ENCODE results near the gene CACFD1.

Gene CACFD1

DNA sequence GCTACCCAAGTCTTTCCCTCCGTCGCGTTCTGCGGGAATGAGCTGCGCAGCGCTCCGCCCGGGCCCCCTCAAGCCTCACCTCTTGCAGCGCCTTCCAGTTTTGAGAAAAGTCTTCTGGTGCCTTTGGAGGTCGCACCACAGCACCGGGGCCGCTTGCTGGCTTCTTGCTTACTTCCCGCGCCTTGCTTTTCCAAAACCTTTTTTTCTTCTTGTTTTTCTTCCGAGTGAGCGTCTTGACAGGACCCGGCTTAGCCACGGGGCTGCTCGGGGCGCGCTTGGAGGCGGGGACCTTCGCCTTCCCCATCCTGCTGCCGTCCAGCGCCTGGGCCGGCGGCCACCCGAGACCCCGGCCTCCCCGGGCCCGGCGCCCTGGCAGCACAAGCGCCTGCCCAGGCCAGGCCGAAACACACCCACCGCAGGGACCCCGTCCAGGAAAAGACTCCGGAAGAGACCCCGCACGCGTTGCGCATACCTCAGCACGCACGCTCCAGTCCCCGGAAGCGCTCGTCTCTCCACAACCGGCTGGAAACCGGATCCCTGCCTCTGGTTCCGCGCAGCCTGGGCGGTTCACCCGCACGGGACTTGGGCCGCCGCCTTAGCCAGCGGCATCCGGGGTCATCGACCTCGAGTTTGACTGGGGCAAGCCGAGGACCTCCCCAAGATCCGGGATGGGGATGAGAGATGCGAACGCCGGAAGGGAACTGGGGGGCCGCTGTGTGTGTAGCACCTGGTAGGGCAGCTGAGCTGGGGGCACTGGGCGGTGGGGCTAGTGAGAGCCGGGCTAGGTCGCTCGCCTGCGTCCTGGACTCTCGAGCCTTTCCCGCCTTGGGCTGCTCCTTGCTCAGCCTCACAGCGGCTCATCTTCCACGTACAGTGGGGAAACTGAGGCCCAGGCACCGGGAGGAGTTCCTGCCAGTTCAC, 42.0 kb upstream of the CACFD1 start, which contains the start of gene REXO4 (continued):
- no peak for TF ChIP-seq HOXD13 (CRISPR knock-in tag; IDR thresholded peaks at IDR 0.05; ENCODE audit: borderline replicate concordance)
- no peak; the same call in 1 of the 2 replicates for TF ChIP-seq GFI1B (tag by site-specific recombination; IDR thresholded peaks at IDR 0.05)
- TF ChIP-seq ZNF830 (tag by site-specific recombination; IDR thresholded peaks at IDR 0.05; ENCODE audit: low read depth) = no peak
- TF ChIP-seq ZNF175 (tag by site-specific recombination; IDR thresholded peaks at IDR 0.05) = no peak
- TF ChIP-seq ZNF335 (tag by site-specific recombination; conservative IDR thresholded peaks at IDR 0.05) = peak; percentile 90
- TF ChIP-seq EGR2 (tag by site-specific recombination; IDR thresholded peaks at IDR 0.05; ENCODE audit: low read depth) = peak; percentile 41; the same call in 1 of the 2 replicates
- TF ChIP-seq TRIM28 (IDR thresholded peaks at IDR 0.05; ENCODE audit: borderline replicate concordance, low read length) = peak; percentile 70; the same call in 1 of the 2 replicates
- TF ChIP-seq, protein P1, sequence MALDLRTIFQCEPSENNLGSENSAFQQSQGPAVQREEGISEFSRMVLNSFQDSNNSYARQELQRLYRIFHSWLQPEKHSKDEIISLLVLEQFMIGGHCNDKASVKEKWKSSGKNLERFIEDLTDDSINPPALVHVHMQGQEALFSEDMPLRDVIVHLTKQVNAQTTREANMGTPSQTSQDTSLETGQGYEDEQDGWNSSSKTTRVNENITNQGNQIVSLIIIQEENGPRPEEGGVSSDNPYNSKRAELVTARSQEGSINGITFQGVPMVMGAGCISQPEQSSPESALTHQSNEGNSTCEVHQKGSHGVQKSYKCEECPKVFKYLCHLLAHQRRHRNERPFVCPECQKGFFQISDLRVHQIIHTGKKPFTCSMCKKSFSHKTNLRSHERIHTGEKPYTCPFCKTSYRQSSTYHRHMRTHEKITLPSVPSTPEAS (tag by site-specific recombination; IDR thresholded peaks at IDR 0.05) = peak; percentile 77; the same call in 1 of the 2 replicates
- TF ChIP-seq ZNF654 (tag by site-specific recombination; IDR thresholded peaks at IDR 0.05; ENCODE audit: low read depth) = no peak
- TF ChIP-seq ZNF426 (tag by site-specific recombination; IDR thresholded peaks at IDR 0.05) = no peak
- no peak for TF ChIP-seq SETDB1 (IDR thresholded peaks at IDR 0.05; ENCODE audit: insufficient read length, low read length)
- TF ChIP-seq ZNF610 (tag by site-specific recombination; IDR thresholded peaks at IDR 0.05; ENCODE audit: borderline replicate concordance) = peak; percentile 83; the same call in 1 of the 2 replicates
- TF ChIP-seq ZNF10 (tag by site-specific recombination; IDR thresholded peaks at IDR 0.05) = 0 out of 2 replicates have a peak, but pooled peaks have one; percentile 71
- TF ChIP-seq ZNF138 (tag by site-specific recombination; IDR thresholded peaks at IDR 0.05; ENCODE audit: borderline replicate concordance) = no peak
- TF ChIP-seq, protein P2, sequence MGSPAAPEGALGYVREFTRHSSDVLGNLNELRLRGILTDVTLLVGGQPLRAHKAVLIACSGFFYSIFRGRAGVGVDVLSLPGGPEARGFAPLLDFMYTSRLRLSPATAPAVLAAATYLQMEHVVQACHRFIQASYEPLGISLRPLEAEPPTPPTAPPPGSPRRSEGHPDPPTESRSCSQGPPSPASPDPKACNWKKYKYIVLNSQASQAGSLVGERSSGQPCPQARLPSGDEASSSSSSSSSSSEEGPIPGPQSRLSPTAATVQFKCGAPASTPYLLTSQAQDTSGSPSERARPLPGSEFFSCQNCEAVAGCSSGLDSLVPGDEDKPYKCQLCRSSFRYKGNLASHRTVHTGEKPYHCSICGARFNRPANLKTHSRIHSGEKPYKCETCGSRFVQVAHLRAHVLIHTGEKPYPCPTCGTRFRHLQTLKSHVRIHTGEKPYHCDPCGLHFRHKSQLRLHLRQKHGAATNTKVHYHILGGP (tag by site-specific recombination; IDR thresholded peaks at IDR 0.05) = 0 out of 2 replicates have a peak, but pooled peaks have one; percentile 17
- peak; percentile 99 for TF ChIP-seq KLF7 (tag by site-specific recombination; IDR thresholded peaks at IDR 0.05; ENCODE audit: borderline replicate concordance)
- TF ChIP-seq, protein P3, sequence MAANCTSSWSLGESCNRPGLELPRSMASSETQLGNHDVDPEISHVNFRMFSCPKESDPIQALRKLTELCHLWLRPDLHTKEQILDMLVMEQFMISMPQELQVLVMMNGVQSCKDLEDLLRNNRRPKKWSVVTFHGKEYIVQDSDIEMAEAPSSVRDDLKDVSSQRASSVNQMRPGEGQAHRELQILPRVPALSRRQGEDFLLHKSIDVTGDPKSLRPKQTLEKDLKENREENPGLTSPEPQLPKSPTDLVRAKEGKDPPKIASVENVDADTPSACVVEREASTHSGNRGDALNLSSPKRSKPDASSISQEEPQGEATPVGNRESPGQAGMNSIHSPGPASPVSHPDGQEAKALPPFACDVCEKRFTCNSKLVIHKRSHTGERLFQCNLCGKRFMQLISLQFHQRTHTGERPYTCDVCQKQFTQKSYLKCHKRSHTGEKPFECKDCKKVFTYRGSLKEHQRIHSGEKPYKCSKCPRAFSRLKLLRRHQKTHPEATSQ (tag by site-specific recombination; IDR thresholded peaks at IDR 0.05) = peak; percentile 98
- peak; percentile 98; the same call in 1 of the 2 replicates for TF ChIP-seq ZNF561 (tag by site-specific recombination; IDR thresholded peaks at IDR 0.05; ENCODE audit: borderline replicate concordance)
- TF ChIP-seq ZNF660 (tag by site-specific recombination; IDR thresholded peaks at IDR 0.05) = peak; percentile 98
- peak; percentile 78 for TF ChIP-seq GLIS1 (tag by site-specific recombination; IDR thresholded peaks at IDR 0.05)
- peak; percentile 100 for TF ChIP-seq ZFP37 (tag by site-specific recombination; IDR thresholded peaks at IDR 0.05)
- TF ChIP-seq ZNF239 (tag by site-specific recombination; IDR thresholded peaks at IDR 0.05) = 0 out of 2 replicates have a peak, but pooled peaks have one; percentile 70
- TF ChIP-seq, protein P4, sequence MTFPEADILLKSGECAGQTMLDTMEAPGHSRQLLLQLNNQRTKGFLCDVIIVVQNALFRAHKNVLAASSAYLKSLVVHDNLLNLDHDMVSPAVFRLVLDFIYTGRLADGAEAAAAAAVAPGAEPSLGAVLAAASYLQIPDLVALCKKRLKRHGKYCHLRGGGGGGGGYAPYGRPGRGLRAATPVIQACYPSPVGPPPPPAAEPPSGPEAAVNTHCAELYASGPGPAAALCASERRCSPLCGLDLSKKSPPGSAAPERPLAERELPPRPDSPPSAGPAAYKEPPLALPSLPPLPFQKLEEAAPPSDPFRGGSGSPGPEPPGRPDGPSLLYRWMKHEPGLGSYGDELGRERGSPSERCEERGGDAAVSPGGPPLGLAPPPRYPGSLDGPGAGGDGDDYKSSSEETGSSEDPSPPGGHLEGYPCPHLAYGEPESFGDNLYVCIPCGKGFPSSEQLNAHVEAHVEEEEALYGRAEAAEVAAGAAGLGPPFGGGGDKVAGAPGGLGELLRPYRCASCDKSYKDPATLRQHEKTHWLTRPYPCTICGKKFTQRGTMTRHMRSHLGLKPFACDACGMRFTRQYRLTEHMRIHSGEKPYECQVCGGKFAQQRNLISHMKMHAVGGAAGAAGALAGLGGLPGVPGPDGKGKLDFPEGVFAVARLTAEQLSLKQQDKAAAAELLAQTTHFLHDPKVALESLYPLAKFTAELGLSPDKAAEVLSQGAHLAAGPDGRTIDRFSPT (tag by site-specific recombination; IDR thresholded peaks at IDR 0.05) = peak; percentile 87
- TF ChIP-seq ZIC2 (tag by site-specific recombination; IDR thresholded peaks at IDR 0.05) = peak; percentile 73
- TF ChIP-seq, protein P5, sequence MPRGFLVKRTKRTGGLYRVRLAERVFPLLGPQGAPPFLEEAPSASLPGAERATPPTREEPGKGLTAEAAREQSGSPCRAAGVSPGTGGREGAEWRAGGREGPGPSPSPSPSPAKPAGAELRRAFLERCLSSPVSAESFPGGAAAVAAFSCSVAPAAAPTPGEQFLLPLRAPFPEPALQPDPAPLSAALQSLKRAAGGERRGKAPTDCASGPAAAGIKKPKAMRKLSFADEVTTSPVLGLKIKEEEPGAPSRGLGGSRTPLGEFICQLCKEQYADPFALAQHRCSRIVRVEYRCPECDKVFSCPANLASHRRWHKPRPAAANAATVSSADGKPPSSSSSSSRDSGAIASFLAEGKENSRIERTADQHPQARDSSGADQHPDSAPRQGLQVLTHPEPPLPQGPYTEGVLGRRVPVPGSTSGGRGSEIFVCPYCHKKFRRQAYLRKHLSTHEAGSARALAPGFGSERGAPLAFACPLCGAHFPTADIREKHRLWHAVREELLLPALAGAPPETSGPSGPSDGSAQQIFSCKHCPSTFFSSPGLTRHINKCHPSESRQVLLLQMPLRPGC (tag by site-specific recombination; IDR thresholded peaks at IDR 0.05) = peak; percentile 98
- TF ChIP-seq, protein P6, sequence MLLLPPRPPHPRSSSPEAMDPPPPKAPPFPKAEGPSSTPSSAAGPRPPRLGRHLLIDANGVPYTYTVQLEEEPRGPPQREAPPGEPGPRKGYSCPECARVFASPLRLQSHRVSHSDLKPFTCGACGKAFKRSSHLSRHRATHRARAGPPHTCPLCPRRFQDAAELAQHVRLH (tag by site-specific recombination; IDR thresholded peaks at IDR 0.05) = peak; percentile 99
- peak; percentile 79 for TF ChIP-seq ZNF146 (tag by site-specific recombination; IDR thresholded peaks at IDR 0.05)
- TF ChIP-seq MZF1 (tag by site-specific recombination; IDR thresholded peaks at IDR 0.05; ENCODE audit: borderline replicate concordance) = peak; percentile 84; the same call in 1 of the 2 replicates
- TF ChIP-seq ZFP69B (tag by site-specific recombination; IDR thresholded peaks at IDR 0.05) = peak; percentile 93
- TF ChIP-seq YY1 (tag by site-specific recombination; IDR thresholded peaks at IDR 0.05) = peak; percentile 88
- TF ChIP-seq ZFHX2 (tag by site-specific recombination; conservative IDR thresholded peaks at IDR 0.05) = peak; percentile 44
- TF ChIP-seq ZBTB8A (tag by site-specific recombination; IDR thresholded peaks at IDR 0.05) = peak; percentile 83
